ENCODE measurements around the gene SLC19A1.
"Not testable (repeated sequence)": the region's sequence is repeated elsewhere in the genome, so short reads cannot be mapped to it uniquely, and the experiment has no call there.

SLC19A1 gene

DNA sequence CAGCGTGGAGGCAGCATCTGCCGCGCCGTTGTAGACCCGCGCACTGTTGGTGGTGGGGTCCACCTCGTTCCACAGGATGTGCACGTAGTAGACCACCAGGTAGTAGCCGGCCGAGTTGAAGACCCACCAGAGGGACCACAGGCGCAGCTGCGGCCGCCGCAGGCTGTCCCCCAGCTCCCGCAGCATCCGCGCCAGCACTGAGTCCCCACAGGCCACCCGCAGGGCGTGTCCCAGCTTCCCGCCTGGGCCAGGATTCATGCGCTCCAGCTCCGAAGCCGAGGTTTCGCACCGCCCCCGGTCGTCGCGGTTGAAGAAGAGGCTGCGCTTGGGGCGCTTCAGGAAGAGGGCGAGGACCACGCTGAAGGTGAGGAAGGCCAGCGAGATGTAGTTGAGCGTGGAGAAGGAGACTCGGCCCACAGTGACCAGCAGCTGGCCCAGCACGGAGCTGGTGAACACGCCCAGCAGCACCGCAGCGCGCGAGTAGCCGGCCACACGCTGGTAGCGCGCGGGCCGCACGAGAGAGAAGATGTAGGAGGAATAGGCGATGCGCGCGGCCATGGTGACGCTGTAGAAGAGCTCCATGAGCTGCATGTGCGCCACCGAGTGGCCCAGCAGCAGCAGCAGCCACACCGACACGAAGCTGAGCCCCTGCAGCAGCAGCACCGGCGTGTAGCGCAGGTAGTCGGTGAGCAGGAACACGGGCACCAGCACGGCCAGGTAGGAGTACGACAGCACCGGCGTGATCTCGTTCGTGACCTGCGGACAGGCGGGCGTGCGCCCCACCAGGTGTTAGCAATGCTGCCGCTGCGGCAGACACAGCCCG is 10.6 kb downstream of the SLC19A1 start:
- no peak for DNase-seq

DNA sequence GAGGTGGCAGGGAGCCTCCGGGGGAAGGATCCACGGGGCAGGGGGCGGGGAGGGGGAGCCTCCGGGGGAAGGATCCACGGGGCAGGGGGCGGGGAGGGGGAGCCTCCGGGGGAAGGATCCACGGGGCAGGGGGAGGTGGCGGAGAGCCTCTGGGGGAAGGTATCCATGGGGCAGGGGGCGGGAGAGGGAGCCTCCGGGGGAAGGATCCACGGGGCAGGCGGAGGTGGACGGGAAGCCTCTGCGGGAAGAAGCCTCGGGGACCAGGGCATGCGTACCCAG is 11.2 kb downstream of the SLC19A1 start:
- not testable (repeated sequence) for DNase-seq

DNA sequence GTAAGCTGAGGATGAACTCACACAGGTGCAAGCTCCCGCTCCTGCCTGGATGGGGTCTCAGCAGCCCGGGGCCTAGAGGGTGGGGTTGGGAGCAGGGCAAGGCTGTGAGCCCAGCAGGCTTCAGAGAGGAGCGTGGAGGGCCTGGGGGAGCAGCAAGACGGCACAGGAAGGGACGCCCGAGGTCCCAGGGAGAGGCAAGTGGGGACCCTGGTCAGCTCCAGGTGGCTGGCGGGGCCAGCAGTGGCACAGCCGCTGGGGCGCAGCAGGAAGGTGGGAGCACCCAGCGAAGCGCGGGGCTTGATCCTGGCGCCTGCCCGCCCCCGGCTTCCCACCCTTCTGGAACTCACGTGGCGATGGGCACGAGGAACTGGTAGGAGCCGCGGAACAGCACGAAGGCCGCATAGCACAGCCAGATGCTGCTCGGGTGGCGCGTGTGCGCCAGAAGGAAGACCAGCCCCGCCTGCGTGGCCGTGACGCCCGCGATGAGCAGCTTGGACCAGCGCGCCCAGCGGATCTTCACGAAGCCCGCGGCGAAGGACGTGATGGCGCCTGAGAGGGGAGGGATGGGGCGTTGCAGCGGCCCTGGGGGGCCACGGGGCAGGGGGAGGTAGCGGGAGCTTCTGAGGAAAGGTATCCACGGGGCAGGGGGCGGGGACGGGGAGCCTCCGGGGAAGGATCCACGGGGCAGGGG is 11.7 kb downstream of the SLC19A1 start:
- no peak for DNase-seq

DNA sequence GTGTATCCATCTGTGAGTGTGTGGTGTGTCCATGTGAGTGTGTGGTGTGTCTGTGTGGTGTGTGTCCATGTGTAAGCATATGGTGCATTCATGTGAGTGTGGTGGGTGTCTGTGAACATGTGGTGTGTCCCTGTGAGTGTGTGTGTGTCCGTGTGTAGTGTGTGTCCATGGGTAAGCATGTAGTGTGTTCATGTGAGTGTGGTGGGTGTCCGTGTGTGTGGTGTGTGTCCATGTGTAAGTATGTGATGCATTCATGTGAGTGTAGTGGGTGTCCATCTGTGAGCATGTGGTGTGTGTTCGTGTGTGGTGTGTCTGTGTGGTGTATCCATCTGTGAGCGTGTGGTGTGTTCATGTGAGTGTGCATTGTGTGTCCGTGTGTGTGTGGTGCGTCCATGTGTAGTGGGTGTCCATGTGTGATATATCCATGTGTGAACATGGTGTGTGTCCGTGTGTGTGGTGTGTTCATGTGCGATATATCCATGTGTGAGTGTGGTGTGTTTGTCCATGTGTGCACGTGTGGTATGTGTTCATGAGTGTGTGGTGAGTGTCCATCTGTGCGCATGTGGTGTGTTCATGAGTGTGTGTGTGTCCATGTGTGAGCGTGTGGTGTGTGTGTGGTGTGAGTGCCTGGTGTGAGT is 12.3 kb downstream of the SLC19A1 start:
- no peak for DNase-seq

DNA sequence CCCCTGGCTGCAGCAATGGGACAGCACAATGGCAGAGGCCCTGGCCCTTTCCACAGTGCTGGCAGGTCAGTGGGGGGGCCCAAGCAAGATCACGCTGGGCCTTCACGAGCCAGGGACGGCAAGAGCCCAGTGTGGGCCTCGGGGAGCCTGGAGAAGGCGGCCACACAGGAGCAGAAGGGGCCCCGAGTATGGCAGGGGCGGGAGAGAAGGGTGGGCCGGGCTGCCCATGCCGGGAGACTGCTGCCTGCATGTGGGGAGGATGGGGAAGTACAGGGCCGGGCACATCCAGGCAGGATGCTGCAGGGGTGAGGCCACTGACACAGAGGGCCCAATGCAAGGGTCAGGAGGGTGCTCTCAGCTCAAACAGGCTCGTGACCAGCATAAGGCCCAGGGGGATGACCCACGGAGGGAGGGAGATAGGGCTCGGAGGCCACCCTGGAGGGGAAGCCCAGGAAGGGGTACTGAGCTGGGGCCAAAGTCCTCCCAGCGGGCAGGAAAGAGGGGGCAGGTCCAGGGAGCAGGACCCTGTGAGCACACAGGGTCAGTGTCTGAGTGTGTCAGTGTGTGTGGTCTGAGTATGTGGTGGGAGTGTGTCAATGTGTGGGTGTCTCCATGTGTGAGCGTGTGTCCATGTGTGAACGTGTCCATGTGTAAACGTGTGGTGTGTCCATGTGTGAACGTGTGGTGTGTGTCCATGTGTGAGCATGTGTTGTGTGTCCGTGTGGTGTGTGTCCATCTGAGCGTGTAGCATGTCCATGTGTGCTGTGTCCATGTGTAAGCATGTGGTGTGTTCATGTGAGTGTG is 13.1 kb downstream of the SLC19A1 start:
- DNase-seq = no peak

DNA sequence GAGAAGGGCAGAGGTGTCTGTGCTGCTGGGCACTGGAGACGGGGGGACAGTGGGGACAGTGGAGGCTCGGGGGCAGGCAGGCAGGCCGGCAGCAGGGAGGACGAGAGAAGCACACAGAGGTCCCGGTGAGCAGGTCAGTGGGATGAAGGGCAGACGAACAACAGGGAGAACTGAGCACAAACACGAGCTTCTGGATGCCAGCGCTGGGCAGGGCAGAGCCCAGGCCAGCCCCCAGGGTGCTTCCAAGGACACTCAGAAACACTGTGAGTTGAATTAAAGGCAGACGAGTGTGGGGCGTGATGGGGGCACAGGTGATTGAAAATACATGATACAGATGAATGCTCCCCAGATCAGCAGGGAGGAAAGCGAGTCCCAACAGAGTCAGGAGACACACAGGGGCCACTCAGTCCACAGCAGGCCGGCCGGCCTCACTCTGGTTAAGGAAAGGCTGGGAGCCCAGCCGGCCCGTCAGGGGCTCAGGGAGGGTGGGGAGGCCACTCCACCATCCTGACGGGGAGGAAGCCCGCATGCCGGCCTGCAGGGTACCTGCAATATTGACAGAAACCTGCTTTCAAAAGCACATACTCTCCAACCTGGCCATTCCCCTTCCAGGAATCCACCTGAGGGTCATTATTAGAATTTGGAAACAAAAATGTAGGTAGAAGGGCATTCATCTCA is 14.1 kb downstream of the SLC19A1 start:
- no peak for DNase-seq

DNA sequence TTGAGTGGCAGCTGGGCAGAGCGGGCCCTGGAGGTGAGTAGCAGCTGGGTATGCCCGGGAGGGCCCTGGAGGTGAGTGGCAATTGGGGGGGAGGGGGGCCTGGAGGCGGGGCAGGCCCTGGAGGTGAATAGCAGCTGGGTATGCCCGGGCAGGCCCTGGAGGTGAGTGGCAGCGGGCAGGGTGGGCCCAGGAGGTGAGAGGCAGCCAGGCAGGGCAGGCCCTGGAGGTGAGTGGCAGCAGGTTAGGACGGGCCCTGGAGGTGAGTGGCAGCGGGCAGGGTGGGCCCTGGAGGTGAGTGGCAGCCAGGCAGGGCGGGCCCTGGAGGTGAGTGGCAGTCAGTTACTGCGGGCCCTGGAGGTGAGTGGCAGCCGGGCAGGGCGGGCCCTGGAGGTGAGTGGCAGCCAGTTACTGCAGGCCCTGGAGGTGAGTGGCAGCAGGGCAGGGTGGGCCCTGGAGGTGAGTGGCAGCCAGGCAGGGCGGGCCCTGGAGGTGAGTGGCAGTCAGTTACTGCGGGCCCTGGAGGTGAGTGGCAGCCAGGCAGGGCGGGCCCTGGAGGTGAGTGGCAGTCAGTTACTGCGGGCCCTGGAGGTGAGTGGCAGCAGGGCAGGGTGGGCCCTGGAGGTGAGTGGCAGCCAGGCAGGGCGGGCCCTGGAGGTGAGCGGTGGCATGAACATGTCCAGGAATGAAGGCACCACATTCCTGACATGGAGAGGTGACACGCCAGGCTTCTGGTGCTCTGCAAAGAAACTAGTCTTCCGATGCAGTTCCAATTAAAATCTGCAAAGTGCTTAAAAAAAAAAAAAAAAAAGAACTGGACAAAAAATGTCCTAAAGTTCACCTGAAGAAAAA is 14.9 kb downstream of the SLC19A1 start:
- DNase-seq = not testable (repeated sequence)

DNA sequence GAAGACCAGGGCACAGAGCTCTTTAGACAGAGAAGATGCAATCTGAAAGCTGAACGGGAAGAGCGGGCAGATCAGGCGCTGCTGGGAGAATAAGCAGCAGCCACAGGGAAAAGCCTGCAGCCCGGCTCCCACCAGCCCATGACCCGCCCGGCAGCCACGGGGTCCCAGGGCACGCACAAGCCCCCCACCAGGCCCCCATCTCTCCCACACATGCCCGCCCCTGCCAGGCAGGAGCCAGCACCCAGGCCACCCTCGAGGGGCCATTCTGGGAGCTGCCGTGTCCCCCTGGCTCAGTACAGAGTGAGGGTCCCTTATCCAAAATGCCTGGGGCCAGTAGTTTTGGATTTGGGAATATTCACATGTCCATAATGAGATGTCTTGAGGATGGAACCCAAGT is 16.3 kb downstream of the SLC19A1 start:
- DNase-seq = no peak

DNA sequence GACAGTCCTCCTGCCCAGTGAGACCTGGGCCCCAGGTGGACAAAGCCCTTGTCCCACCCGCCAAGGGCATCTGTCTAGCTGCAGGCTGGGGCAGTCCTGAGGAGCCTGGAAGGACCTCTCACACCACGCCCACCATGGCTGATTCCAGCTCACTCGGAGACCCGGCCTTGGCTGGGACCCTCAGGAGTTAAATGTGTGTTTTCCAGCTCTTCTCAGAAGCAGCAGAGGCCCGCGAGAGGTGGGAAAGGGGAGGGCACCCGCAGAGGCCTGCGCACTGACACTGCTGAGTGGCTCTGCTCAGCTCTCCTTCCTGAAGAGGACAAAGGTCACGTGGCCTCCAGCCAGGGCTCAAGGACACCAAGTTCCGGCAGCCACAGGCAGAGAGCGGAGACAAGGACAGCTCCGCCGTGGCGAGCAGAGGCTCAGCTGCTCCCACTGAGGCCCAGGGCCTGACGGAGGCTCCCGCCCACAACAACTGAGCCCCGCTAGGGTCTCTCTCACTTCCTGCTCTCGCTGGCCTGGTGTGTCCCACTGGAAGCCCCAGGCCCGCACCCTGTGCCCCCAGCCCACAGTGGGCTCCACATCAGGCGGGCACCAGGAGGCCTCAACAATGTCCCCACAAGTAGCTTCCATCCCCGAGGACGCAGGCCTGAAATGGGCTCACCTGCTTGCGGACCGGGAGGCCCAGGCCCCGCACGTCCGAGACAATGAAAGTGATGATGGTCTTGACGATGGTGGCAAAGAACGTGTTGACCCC is 16.9 kb downstream of the SLC19A1 start:
- DNase-seq = no peak

DNA sequence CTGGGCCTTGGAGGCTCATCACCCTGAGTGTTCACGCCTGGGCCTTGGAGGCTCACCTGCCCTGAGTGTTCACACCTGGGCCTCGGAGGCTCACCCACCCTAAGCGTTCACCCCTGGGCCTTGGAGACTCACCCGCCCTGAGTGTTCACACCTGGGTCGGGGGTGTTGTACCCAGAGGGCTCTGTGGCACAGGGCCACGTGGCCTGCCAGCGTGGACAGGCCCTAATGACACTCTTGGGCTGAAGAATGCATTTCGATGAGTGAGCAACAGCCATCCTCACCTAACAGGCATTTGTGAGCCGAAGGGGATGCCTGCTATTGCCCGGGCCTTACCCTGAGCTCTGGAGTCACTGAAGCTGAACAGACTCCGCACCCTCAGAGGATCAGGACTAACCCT is 17.5 kb downstream of the SLC19A1 start:
- DNase-seq = no peak

DNA sequence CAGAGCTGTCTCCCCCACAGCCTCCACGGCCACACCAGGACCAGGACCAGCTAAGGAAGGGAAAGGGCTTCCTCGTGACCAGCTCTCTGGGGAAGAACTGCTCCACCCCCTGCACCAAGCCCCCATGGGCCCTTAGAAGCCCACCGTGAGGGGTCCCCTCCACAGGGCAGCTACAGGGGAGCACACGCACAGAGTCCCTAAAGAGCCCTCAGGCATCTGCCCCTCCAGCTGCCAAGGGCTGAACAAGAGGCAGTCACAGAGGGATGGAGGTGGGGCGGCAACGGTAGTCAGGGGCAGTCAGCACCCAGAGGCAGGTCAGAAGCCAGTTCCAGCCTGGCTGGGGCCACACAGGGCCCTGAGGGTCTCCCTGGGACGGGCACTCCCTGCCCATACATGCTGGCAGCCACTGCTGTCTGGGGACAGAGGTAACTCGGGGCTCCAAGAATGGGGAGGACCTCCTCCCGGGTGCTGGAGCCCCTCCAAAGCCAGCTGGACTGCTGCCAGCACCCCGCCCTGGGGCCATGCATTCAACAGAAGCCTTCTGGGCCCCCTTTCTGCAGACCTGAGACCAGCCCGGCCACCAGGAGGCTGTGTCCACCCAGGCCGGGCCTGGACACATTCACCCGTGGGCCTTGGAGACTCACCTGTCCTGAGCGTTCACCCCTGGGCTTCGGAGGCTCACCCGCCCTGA is 18.7 kb downstream of the SLC19A1 start:
- DNase-seq = no peak

DNA sequence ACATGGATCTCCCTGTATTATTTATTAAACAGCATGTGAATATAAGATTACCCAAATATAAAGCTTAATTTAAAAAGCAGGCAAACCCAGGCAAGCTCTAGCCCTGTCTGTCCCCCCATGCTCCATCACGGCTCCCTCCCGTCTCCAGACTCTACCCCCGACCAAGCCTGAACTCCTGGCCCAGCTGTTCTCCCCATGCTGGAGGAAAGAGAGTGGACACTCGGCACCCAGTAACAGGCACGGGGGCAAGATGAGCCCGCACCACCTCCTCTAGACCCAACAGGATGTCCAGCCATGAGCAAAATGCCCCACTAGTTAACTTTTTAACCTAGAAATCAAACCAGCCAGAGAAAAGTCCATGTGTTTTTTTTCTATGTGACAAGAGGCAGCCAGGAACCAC is 19.3 kb downstream of the SLC19A1 start:
- no peak for DNase-seq

DNA sequence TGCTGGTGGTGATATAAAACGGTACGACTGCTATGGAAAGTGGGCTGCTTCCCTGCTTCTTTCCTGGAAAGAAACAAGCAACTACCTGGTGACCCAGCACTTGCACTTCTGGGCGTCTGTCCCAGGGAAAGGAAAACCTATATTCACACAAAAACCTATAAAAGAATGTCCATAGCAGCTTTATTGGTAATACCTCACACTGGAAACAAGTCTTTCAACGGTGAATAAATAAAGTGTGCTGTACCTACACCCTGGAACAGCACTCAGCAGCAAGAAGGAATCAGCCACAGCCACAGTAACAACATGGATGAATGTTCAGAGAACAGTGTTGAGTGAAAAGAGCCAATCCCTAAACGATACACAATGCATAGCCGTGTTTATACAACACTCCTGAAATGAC is 19.9 kb downstream of the SLC19A1 start:
- no peak for DNase-seq

DNA sequence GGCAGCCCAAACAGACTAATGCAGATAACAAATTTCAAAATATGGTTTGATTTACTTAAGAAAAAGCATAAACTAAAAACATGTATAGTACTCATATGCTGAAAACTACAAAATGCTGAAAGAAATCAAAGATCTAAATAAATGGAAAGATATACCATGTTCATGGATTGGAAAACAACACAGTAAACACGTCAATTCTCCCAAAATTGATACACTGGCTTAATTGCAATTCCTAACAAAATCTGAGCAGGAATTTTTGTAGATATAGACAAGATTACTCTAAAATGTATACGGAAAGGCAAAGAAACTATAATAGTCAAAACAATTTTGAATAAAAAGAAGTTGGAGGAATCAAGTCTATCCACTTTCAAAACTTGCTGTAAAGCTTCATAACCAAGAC is 21.0 kb downstream of the SLC19A1 start:
- DNase-seq = no peak

DNA sequence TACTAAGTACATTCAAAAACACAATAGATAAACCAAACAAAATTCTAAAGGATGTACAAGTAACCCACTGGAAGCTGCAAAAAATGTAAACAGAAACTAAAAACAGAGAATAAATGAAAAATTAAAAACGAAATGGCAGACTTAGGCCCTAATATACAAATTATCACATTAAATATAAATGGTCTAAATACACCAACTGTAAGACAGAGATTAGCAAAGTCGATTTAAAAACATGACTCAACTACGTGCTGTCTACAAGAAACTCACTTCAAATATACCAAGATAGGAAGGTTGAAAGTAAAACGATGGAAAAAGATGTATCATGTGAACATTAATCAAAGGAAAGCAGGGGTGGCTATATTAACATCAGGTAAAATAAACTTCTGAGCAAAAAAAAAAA is 23.1 kb downstream of the SLC19A1 start:
- DNase-seq = no peak

DNA sequence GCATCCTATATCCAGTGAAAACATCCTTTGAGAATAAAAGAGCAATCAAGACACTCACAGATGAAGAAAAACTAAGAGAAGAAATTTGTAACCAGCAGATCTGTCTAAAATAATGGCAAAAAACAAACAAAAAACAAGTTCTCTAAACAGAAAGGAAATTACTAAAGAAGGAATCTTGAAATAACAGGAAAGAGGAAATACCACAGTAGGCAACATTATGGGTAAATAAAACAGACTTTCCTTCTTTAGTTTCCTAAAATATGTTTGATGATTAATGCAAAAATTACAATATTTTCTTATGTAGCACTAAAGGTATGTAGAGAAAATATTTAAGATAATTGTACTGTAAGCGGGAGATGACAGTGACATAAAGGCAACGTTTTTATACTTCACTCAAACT is 23.5 kb downstream of the SLC19A1 start:
- DNase-seq = no peak

DNA sequence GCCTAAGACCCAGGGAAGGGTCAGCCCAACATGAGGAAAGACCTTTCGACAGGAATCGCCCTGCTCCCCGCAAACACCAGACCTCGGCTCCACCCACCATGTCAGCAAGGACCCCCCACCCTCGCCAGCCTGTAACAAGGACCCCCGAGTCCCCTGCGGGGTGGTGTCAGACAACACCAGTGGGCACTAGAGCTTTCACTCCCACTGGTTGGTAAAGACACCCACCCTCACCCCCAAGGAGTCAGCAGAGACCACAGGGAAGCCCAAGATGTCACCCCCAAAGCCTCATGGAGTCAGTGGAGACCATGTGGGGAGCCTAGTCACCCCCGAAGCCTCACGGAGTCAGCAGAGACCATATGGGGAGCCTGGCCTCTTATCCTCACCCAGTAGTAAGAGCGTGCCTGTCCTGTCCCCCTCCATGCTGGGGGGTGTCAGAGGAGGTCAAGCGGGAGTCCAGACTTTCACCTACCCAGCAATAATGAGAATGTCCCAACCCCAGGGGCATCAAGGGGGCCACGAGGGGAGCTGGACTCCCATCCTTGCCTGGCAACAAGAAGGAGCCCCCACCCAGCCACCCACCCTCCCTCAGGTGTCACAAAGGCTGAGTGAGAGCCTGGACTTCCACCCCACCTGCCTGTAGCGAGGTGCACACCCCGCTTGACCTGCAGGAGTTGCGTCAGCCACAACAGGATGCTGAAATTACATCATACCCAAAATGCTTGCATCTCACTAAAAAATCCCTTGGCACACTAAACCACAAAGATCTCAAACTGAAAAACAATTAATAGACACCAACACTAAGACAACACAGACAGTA is 24.8 kb downstream of the SLC19A1 start:
- no peak for DNase-seq

DNA sequence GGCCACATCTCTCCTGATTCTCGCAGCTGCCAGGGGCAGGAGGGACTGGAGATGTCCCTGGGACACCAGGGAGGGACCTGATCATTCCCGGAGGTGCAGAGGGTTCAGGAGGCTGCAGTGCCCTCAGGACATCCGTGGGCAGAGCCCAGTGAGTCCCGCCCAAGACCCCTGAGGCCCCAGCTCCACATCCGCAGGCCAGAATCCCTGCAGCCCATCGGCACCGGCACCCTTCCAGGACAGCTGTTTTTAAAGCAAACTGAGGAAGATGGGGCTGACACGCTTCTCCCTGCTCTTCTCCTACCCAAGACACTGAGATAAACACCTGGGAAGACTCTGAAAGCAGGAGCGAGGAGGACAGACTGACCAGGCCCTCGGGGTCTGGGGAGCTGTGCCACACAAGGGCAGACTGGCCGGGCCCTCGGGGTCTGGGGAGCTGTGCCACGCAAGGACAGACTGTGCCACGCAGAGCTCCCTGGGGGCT is 25.5 kb downstream of the SLC19A1 start:
- DNase-seq = no peak

DNA sequence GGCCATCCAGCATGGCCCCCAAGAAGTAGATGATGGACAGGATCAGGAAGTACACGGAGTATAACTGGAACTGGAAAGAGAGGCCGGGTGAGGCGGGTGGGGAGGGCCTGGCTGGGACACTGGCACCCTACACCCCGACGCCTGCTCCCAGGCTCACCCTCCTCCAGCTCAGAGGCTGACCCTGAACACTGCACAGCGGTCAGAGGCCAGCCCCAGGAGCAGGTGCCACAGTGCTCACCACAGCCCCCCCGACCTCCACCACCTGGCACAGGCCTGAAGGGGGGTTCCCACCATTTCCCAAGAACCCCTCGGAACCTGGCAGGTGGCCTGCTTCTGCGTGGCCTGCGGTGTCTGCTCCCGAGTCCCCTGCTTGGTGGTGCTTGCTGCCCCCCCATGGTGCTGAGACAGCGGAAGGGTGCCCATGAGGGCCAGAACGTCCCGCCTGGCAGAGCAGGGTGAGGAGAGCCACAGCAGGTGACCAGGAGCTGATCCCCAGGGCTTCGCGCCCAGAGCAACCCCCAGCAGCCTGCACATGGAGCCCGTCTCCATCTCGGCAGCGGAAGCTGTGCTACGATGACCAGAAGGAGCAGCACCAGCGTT is 26.1 kb downstream of the SLC19A1 start:
- DNase-seq = no peak
